Measurements from ENCODE around the gene USP6NL.

The USP6NL gene

DNA sequence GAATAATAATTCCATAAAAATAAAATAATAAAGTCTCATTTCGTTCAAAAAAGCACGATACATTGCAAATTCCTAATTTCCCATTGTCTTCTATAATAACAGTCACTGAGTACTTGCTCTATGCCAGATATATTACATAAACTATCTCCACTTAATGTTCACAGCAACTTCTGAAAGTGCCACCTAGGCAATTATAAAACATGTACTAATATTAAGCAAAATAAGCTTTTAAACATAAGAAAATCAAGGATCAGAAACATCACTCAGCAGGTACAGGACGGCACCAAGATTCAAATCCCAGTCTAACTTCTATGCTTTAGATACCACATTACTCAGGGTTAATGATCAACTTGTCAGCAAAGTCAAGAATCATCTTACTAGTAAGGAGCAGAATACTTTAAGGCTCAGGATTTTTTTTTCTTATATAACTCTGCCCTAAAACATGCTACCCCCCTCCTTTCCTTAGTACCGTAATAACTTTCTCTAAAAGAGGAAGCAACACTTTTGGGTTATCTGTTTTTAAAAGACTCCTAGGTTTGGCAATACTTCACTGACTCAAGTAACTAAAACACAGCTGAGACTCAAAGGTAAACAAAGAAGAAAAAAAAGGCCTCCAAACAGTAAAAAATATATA lies 51.3 kb downstream of the USP6NL start:
- TF ChIP-seq SIN3A (IDR thresholded peaks at IDR 0.05; ENCODE audit: borderline replicate concordance, insufficient read depth, low read length) (no peak), TAF1 (IDR thresholded peaks at IDR 0.05; ENCODE audit: borderline replicate concordance, insufficient read depth, low read length) (no peak), POLR2AphosphoS5 (IDR thresholded peaks at IDR 0.05; ENCODE audit: low read depth, low read length) (no peak), FOXP2 (optimal IDR thresholded peaks at IDR 0.05; ENCODE audit: borderline replicate concordance, extremely low read depth, extremely low read length, insufficient read depth) (no peak), REST (IDR thresholded peaks at IDR 0.05; ENCODE audit: insufficient read depth in 1 of 2, low read depth in 2 of 2, low read length in 2 of 2) (no peak)

DNA sequence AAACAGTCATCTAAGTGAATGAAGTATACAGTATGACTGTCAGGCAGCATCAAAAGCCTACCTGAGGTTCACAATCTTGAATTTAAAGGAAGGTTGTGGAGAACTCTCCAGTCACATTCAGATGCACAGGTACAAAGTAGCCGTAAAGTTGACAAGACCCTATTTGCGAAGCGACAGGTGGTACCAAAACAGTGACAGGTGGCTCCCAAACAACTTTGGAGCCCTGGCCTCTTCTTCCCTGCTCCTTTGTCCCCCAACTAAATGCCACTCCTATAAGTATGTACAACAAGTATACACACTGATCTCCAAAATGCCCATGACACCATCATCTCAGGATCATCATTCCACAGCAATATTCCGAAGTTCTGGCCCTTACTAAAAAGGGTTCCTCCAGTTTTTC lies 53.5 kb downstream of the USP6NL start:
- TF ChIP-seq POLR2AphosphoS5 (IDR thresholded peaks at IDR 0.05; ENCODE audit: low read depth, low read length), result no peak
- TF ChIP-seq FOXP2 (optimal IDR thresholded peaks at IDR 0.05; ENCODE audit: borderline replicate concordance, extremely low read depth, extremely low read length, insufficient read depth), result no peak
- TF ChIP-seq REST (IDR thresholded peaks at IDR 0.05; ENCODE audit: insufficient read depth in 1 of 2, low read depth in 2 of 2, low read length in 2 of 2), result no peak
- no peak for TF ChIP-seq TAF1 (IDR thresholded peaks at IDR 0.05; ENCODE audit: borderline replicate concordance, insufficient read depth, low read length)

DNA sequence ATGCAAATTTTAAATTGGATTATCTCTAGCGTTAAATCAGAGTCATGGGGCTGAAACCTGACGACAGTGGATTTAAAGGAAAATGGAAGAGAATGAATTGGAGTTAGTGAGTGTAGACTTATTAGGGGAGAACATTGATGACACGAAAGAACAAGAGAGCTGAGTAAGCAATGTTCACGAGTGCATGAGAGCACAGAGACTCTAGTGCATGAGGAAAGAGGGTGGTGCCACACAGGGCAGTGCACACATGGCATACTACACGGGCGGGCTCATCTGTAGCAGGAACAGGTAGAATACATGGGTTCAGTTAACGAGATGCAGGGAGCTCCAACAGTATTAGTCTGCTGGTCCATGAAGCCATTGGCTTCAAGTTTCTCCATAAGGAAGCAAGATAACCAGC lies 53.9 kb downstream of the USP6NL start:
- TF ChIP-seq TAF1 (IDR thresholded peaks at IDR 0.05; ENCODE audit: borderline replicate concordance, insufficient read depth, low read length) (no peak), SIN3A (IDR thresholded peaks at IDR 0.05; ENCODE audit: borderline replicate concordance, insufficient read depth, low read length) (no peak), REST (IDR thresholded peaks at IDR 0.05; ENCODE audit: insufficient read depth in 1 of 2, low read depth in 2 of 2, low read length in 2 of 2) (no peak), FOXP2 (optimal IDR thresholded peaks at IDR 0.05; ENCODE audit: borderline replicate concordance, extremely low read depth, extremely low read length, insufficient read depth) (no peak), POLR2AphosphoS5 (IDR thresholded peaks at IDR 0.05; ENCODE audit: low read depth, low read length) (no peak)

DNA sequence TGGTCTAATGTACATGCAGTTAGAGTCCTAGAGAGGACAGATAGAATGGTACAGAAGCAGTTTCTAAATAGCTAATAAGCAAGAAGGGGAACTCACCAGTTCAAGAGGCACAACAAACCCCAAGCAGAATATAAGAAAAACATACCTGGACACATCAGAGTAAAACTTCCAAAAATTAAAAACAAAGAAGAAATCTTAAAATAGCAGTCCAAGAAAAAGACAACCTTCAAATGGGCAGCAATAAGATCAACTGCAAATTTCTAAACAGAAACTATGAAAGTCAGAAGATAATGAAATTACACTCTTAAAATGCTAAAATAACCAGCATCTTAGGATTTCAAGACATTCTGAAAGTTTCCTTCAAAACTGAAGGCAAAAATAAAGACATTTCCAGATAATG lies 55.9 kb downstream of the USP6NL start:
- TF ChIP-seq REST (IDR thresholded peaks at IDR 0.05; ENCODE audit: insufficient read depth in 1 of 2, low read depth in 2 of 2, low read length in 2 of 2), result no peak
- TF ChIP-seq FOXP2 (optimal IDR thresholded peaks at IDR 0.05; ENCODE audit: borderline replicate concordance, extremely low read depth, extremely low read length, insufficient read depth), result no peak

DNA sequence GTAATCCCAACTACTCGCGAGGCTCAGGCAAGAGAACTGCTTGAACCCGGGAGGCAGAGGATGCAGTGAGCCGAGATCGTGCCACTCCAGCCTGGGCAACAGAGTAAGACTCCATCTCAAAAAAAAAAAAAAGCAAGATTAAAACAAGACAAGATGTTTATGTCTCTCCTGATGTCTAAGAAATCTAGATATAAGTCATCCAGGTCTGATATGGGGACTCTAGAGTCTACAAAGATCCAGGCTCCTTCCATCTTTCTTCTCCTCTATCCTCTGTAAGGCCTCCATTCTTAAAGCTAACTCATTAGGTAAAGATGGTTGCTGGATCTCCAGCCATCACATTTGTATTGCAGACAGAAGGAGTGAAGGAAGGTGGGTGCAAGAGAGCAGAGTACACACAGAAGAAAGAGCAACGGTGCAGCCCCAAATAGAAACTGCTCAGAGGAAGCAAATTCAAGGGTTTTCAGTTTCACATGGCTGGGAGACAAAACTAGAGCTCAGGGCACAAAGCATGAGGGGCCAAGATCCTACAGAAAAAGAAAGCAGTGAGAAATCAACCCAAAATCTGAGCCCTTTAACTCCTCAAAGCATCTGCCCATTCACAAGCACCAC lies 57.6 kb downstream of the USP6NL start:
- no peak for TF ChIP-seq FOXP2 (optimal IDR thresholded peaks at IDR 0.05; ENCODE audit: borderline replicate concordance, extremely low read depth, extremely low read length, insufficient read depth)
- no peak for TF ChIP-seq SIN3A (IDR thresholded peaks at IDR 0.05; ENCODE audit: borderline replicate concordance, insufficient read depth, low read length)
- no peak for TF ChIP-seq POLR2AphosphoS5 (IDR thresholded peaks at IDR 0.05; ENCODE audit: low read depth, low read length)
- TF ChIP-seq REST (IDR thresholded peaks at IDR 0.05; ENCODE audit: insufficient read depth in 1 of 2, low read depth in 2 of 2, low read length in 2 of 2), result no peak
- TF ChIP-seq TAF1 (IDR thresholded peaks at IDR 0.05; ENCODE audit: borderline replicate concordance, insufficient read depth, low read length), result no peak

All from PFSK-1 (cell line).